ENCODE data around the gene SYF2. TPM values are rescaled to one million over a fixed set of nuclear protein-coding genes. Genes with fewer than 3 reads are reported as not detected.

Gene SYF2
- total and polyA plus RNA-seq, 2 donors (not counting 3 experiments of a cell fraction or from before 2014, with no cell fraction given), result 9.3 to 38.0 TPM

DNA sequence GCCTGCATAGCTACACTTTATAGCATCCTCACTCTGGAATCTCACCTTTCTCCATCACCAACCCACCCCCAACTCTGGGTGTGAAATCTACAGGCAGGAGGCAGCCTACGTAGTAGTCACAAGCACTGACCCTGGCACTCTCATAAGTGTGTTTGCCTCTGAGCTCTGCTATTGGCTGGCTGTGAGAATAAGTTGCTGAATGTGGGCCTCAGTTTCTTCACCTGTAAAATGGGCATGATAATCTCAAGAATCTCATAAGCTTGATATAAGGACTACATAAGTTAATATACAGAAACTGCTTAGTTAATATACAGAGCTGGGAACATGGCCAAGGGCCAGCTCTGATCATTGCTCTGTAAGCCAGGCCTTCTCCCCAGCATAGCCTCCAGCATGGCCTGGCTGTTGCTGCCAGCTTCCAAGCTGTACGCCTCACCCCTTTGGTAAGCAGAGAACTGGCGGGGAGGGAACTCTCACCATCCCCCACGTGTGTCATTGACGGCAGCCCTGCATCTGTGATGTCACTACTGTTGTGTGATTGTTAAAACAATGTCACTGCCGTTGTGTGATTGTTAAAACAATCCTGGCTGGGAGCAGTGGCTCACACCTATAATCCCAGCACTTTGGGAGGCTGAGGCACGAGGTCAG is 53.3 kb downstream of the SYF2 start:
- Histone ChIP-seq H3K27me3 (ENCODE audit: control insufficient read depth in 2 of 2, insufficient read depth in 2 of 2, low read length in 2 of 2) (no peaks in the 10 kb centered on the region), H3K79me2 (ENCODE audit: control insufficient read depth, insufficient read depth, low read length) (no peaks in the 10 kb centered on the region), H3K9ac (replicated peaks; ENCODE audit: extremely low read depth, insufficient read depth, low read length) (no peak overlapping the region), H3K9me3 (replicated peaks; ENCODE audit: control insufficient read depth, insufficient read depth, low read length) (no peaks in the 10 kb centered on the region), H3K9me1 (replicated peaks; ENCODE audit: control insufficient read depth, extremely low read depth, insufficient read depth, low read length) (no peaks in the 10 kb centered on the region), H4K20me1 (replicated peaks; ENCODE audit: control insufficient read depth, extremely low read depth, insufficient read depth, low read length) (no peaks in the 10 kb centered on the region), H3K4me1 (ENCODE audit: control insufficient read depth, extremely low read depth, insufficient read depth, low read length) (no peaks in the 10 kb centered on the region), H3K4me2 (ENCODE audit: insufficient read depth, low read length) (no peak overlapping the region), H2AFZ (ENCODE audit: low read depth, low read length) (no peak overlapping the region), H3K36me3 (ENCODE audit: control insufficient read depth in 2 of 2, extremely low read depth in 1 of 2, insufficient read depth in 2 of 2, low read length in 2 of 2) (no peaks in the 10 kb centered on the region), H3K27ac (ENCODE audit: insufficient read depth, low read depth, low read length) (no peak overlapping the region), H3K4me3 (replicated peaks in 1 of 3; ENCODE audit: insufficient read depth in 1 of 3, low read depth in 1 of 3, low read length in 3 of 3) (no peak overlapping the region)
- intact Hi-C loops (cut with micrococcal nuclease) (no loop called here), dilution Hi-C loops (cut with MboI; ENCODE audit: extremely low pct_ligation_motif_present, low sequenced_read_pairs) (no loop called here)
- no peak for FAIRE-seq
- ChIA-PET POLR2A (no interaction called here), CTCF (no interaction called here)
- no peak for DNase-seq (ENCODE audit: low read depth, low spot score)
- no peak for TF ChIP-seq MAX (IDR thresholded peaks at IDR 0.05; ENCODE audit: insufficient read depth, insufficient read length)
- TF ChIP-seq POLR2AphosphoS5 (IDR thresholded peaks at IDR 0.05; ENCODE audit: insufficient read depth, low read depth, low read length), result no peak
- TF ChIP-seq JUN (IDR thresholded peaks at IDR 0.05; ENCODE audit: borderline replicate concordance, insufficient read depth, insufficient read length, low read depth), result no peak
- no peak for TF ChIP-seq EZH2 (IDR thresholded peaks at IDR 0.05; ENCODE audit: borderline replicate concordance, low read depth, low read length, severe bottlenecking)
- TF ChIP-seq GATA2 (IDR thresholded peaks at IDR 0.05; ENCODE audit: insufficient read depth, insufficient read length, low read depth, low read length), result no peak
- no peak for TF ChIP-seq MYC (IDR thresholded peaks at IDR 0.05; ENCODE audit: low read depth, low read length)
- TF ChIP-seq FOS (IDR thresholded peaks at IDR 0.05; ENCODE audit: borderline replicate concordance, insufficient read depth, low read length), result no peak
- TF ChIP-seq POLR2A (IDR thresholded peaks at IDR 0.05; ENCODE audit: low read depth, low read length), result no peak
- TF ChIP-seq, protein P1, sequence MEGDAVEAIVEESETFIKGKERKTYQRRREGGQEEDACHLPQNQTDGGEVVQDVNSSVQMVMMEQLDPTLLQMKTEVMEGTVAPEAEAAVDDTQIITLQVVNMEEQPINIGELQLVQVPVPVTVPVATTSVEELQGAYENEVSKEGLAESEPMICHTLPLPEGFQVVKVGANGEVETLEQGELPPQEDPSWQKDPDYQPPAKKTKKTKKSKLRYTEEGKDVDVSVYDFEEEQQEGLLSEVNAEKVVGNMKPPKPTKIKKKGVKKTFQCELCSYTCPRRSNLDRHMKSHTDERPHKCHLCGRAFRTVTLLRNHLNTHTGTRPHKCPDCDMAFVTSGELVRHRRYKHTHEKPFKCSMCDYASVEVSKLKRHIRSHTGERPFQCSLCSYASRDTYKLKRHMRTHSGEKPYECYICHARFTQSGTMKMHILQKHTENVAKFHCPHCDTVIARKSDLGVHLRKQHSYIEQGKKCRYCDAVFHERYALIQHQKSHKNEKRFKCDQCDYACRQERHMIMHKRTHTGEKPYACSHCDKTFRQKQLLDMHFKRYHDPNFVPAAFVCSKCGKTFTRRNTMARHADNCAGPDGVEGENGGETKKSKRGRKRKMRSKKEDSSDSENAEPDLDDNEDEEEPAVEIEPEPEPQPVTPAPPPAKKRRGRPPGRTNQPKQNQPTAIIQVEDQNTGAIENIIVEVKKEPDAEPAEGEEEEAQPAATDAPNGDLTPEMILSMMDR (IDR thresholded peaks at IDR 0.05; ENCODE audit: extremely low read depth in 1 of 2, insufficient read depth in 1 of 2, low read depth in 1 of 2, low read length in 2 of 2), result no peak
- BruUV-seq (replicated peaks), result no TSS peak
